Endothelial cell of umbilical vein (primary cell): Measurements from ENCODE around the gene WNT9B.

Source experiments
- POLR2A ChIP-seq: IDR thresholded peaks from 2 replicates; pipeline ENCODE4 v1.6.1; 2012; ENCODE audit warnings: low read depth, mild to moderate bottlenecking, control low read depth, low read length
- POLR2AphosphoS5 ChIP-seq: IDR thresholded peaks from 2 replicates; pipeline ENCODE4 v1.6.1; 2012; ENCODE audit warnings: low read depth, mild to moderate bottlenecking, control low read depth, low read length, moderate library complexity; ENCODE audit not compliant: insufficient read depth
- TF ChIP-seq, protein P1 (sequence below), 2 donors: IDR thresholded peaks; 1 replicate in 1 of 2; 2 replicates in 1 of 2; pipeline ENCODE4 v1.5.1; 2011; ENCODE audit warnings: low read length in 2 of 2, mild to moderate bottlenecking in 2 of 2, moderate library complexity in 2 of 2, control low read depth in 1 of 2, inconsistent platforms in 1 of 2, low read depth in 1 of 2; ENCODE audit not compliant: insufficient read depth in 1 of 2; ENCODE audit errors: extremely low read depth in 1 of 2

DNA sequence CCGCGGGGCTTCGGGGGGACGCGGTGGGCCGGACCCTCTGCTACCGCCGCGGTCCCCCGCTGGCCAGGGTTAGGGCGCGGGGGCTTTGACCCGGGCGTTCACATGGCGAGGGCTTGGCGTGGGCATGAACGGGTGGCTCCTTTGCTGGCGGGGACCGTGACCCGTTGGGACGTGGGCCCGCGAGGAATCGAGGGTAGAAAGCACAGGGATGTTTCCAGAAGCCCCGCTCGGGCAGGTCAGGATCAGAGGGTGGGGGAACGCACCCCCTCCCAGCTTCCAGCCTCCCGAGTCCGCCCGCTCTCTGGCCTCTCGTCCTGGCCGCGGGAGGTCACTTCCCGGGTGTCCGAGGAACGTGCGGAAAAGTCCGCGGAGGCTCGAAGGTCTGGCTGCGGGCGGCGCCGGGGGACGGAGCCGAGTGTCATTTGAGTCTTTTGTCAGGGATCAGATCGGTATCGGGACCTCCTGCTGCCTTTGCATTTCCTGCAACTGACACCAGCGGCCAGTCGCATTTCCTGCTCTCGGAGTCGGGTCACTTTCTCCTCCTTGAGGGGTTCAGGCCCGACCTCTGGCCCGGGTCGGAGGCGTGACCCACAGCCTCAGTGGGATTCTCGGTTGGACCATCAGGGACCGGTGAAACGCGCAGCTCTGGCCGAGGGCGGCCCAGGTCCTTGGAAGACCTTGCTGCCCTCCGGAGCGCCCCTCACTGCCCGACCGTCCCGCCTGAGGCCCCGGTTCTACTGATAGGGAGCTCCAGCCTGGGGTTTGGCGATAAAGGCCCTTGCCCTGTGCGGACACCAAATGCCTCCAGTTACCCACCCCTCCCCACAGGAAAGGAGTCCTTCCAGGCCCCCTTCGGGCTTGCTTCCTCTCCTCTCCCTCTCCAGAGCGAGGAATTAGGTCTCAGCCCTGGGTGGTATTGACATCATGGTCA lies 32.2 kb upstream of the WNT9B start:
- TF ChIP-seq, protein P1, sequence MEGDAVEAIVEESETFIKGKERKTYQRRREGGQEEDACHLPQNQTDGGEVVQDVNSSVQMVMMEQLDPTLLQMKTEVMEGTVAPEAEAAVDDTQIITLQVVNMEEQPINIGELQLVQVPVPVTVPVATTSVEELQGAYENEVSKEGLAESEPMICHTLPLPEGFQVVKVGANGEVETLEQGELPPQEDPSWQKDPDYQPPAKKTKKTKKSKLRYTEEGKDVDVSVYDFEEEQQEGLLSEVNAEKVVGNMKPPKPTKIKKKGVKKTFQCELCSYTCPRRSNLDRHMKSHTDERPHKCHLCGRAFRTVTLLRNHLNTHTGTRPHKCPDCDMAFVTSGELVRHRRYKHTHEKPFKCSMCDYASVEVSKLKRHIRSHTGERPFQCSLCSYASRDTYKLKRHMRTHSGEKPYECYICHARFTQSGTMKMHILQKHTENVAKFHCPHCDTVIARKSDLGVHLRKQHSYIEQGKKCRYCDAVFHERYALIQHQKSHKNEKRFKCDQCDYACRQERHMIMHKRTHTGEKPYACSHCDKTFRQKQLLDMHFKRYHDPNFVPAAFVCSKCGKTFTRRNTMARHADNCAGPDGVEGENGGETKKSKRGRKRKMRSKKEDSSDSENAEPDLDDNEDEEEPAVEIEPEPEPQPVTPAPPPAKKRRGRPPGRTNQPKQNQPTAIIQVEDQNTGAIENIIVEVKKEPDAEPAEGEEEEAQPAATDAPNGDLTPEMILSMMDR (IDR thresholded peaks at IDR 0.05; ENCODE audit: extremely low read depth in 1 of 2, insufficient read depth in 1 of 2, low read depth in 1 of 2, low read length in 2 of 2): no peak
- TF ChIP-seq POLR2A: no peak
- TF ChIP-seq POLR2AphosphoS5: no peak
